ENCODE measurements around the gene SLC4A2.

Gene SLC4A2

GRCh38 chr7:151048911-151049463, 10.4 kb upstream of the SLC4A2 start:
- peaks cover 5% of the 10 kb centered on the region for H3K36me3 Mint-ChIP-seq
- H3K9me3 Mint-ChIP-seq, result no peaks in the 10 kb centered on the region
- no peak overlapping the region for H3K27ac Mint-ChIP-seq
- ATAC-seq (no peak), DNase-seq (ENCODE audit: low spot score in 2 of 2) (no peak)
- peaks cover 7% of the 10 kb centered on the region for H3K4me1 Mint-ChIP-seq
- no peak overlapping the region for H3K4me3 Mint-ChIP-seq

- DNase-seq (ENCODE audit: low spot score in 2 of 2), result no peak
- Mint-ChIP-seq H3K4me3 (no peak overlapping the region), H3K27ac (no peak overlapping the region), H3K36me3 (no peaks in the 10 kb centered on the region), H3K4me1 (peaks cover 7% of the 10 kb centered on the region), H3K9me3 (no peaks in the 10 kb centered on the region)
- ATAC-seq, result peak; percentile 59
Observed at GRCh38 chr7:151051108-151051507, 8.3 kb upstream of the SLC4A2 start.

GRCh38 chr7:151053096-151053495, 6.3 kb upstream of the SLC4A2 start:
- H3K4me3 Mint-ChIP-seq, result no peak overlapping the region
- ATAC-seq (no peak), DNase-seq (ENCODE audit: low spot score in 2 of 2) (no peak)
- H3K27ac Mint-ChIP-seq, result no peak overlapping the region
- no peaks in the 10 kb centered on the region for H3K9me3 Mint-ChIP-seq
- H3K4me1 Mint-ChIP-seq, result peaks cover 21% of the 10 kb centered on the region
- peaks cover 2% of the 10 kb centered on the region for H3K36me3 Mint-ChIP-seq

- Mint-ChIP-seq H3K4me1 (peaks cover 26% of the 10 kb centered on the region), H3K9me3 (no peaks in the 10 kb centered on the region), H3K36me3 (peaks cover 9% of the 10 kb centered on the region), H3K27ac (no peak overlapping the region), H3K4me3 (no peak overlapping the region)
- ATAC-seq (no peak), DNase-seq (ENCODE audit: low spot score in 2 of 2) (no peak)
Observed at GRCh38 chr7:151053751-151054150, 5.6 kb upstream of the SLC4A2 start.

GRCh38 chr7:151056283-151056665, 3.1 kb upstream of the SLC4A2 start:
- no peak overlapping the region for H3K27ac Mint-ChIP-seq
- ATAC-seq (no peak), DNase-seq (ENCODE audit: low spot score in 2 of 2) (no peak)
- no peaks in the 10 kb centered on the region for H3K9me3 Mint-ChIP-seq
- peaks cover 15% of the 10 kb centered on the region for H3K36me3 Mint-ChIP-seq
- peak overlapping the region; percentile 93 for H3K4me3 Mint-ChIP-seq
- H3K4me1 Mint-ChIP-seq, result peaks cover 40% of the 10 kb centered on the region

GRCh38 chr7:151056666-151057505, 2.5 kb upstream of the SLC4A2 start:
- H3K4me3 Mint-ChIP-seq, result peak overlapping the region; percentile 93
- no peak for DNase-seq (ENCODE audit: low spot score in 2 of 2)
- peaks cover 46% of the 10 kb centered on the region for H3K4me1 Mint-ChIP-seq
- H3K27ac Mint-ChIP-seq, result peak overlapping the region; percentile 91
- H3K36me3 Mint-ChIP-seq, result peaks cover 15% of the 10 kb centered on the region
- no peaks in the 10 kb centered on the region for H3K9me3 Mint-ChIP-seq
- no peak for ATAC-seq

GRCh38 chr7:151057506-151057988, 1.8 kb upstream of the SLC4A2 start, which contains the start of gene CDK5:
TSS of gene CDK5 (minus strand) at chr7:151057897. CDS start at chr7:151057848, 49 bp downstream.
- ATAC-seq, result peak; percentile 2
- H3K4me1 Mint-ChIP-seq, result peaks cover 45% of the 10 kb centered on the region

GRCh38 chr7:151057989-151058780, 1.2 kb upstream of the SLC4A2 start:
- H3K27ac Mint-ChIP-seq, result peak overlapping the region; percentile 91
- H3K36me3 Mint-ChIP-seq, result peaks cover 15% of the 10 kb centered on the region
- DNase-seq (ENCODE audit: low spot score in 2 of 2), result peak; percentile 83 to 95
- peaks cover 41% of the 10 kb centered on the region for H3K4me1 Mint-ChIP-seq
- peak overlapping the region; percentile 93 for H3K4me3 Mint-ChIP-seq
- H3K9me3 Mint-ChIP-seq, result no peaks in the 10 kb centered on the region
- ATAC-seq, result peak; percentile 95

More at GRCh38 chr7:151057506-151057988, 1.8 kb upstream of the SLC4A2 start, which contains the start of gene CDK5:
- no peaks in the 10 kb centered on the region for H3K9me3 Mint-ChIP-seq
- no peak for DNase-seq (ENCODE audit: low spot score in 2 of 2)
- H3K27ac Mint-ChIP-seq, result peak within 1 kb of the TSS; percentile 91
- H3K4me3 Mint-ChIP-seq, result peak within 1 kb of the TSS; percentile 93
- peaks cover 15% of the 10 kb centered on the region for H3K36me3 Mint-ChIP-seq

- ATAC-seq, result no peak
- Mint-ChIP-seq H3K4me3 (peak overlapping the region; percentile 93), H3K36me3 (peaks cover 21% of the 10 kb centered on the region), H3K9me3 (no peaks in the 10 kb centered on the region), H3K4me1 (peaks cover 41% of the 10 kb centered on the region), H3K27ac (peak overlapping the region; percentile 91)
- no peak for DNase-seq (ENCODE audit: low spot score in 2 of 2)
Observed at GRCh38 chr7:151058781-151059366, 515 bp upstream of the SLC4A2 start.

GRCh38 chr7:151060113-151060415, 675 bp downstream of the SLC4A2 start:
- peaks cover 41% of the 10 kb centered on the region for H3K4me1 Mint-ChIP-seq
- peak overlapping the region; percentile 93 for H3K4me3 Mint-ChIP-seq
- no peak for DNase-seq (ENCODE audit: low spot score in 2 of 2)
- no peak for ATAC-seq
- peak overlapping the region; percentile 91 for H3K27ac Mint-ChIP-seq
- H3K9me3 Mint-ChIP-seq, result no peaks in the 10 kb centered on the region
- peaks cover 29% of the 10 kb centered on the region for H3K36me3 Mint-ChIP-seq

- DNase-seq (ENCODE audit: low spot score in 2 of 2), result no peak
- peak overlapping the region; percentile 93 for H3K4me3 Mint-ChIP-seq
- peaks cover 41% of the 10 kb centered on the region for H3K4me1 Mint-ChIP-seq
- peaks cover 35% of the 10 kb centered on the region for H3K36me3 Mint-ChIP-seq
- H3K27ac Mint-ChIP-seq, result peak overlapping the region; percentile 91
- ATAC-seq, result no peak
- no peaks in the 10 kb centered on the region for H3K9me3 Mint-ChIP-seq
Observed at GRCh38 chr7:151060416-151061212, 1.2 kb downstream of the SLC4A2 start.

GRCh38 chr7:151061213-151062110, 2.1 kb downstream of the SLC4A2 start:
- no peaks in the 10 kb centered on the region for H3K9me3 Mint-ChIP-seq
- peak overlapping the region; percentile 93 for H3K4me3 Mint-ChIP-seq
- H3K4me1 Mint-ChIP-seq, result peaks cover 40% of the 10 kb centered on the region
- ATAC-seq, result no peak
- DNase-seq (ENCODE audit: low spot score in 2 of 2), result no peak
- peak overlapping the region; percentile 71 for H3K27ac Mint-ChIP-seq
- H3K36me3 Mint-ChIP-seq, result peaks cover 35% of the 10 kb centered on the region

- Mint-ChIP-seq H3K4me1 (peaks cover 35% of the 10 kb centered on the region), H3K36me3 (peaks cover 41% of the 10 kb centered on the region), H3K27ac (peak overlapping the region; percentile 71), H3K9me3 (no peaks in the 10 kb centered on the region), H3K4me3 (peak overlapping the region; percentile 93)
- ATAC-seq (no peak), DNase-seq (ENCODE audit: low spot score in 2 of 2) (no peak)
Observed at GRCh38 chr7:151062111-151062398, 2.7 kb downstream of the SLC4A2 start.
